CD14-positive monocyte (primary cell): ENCODE data around the gene ALG14. TPM values are rescaled to one million over a fixed set of nuclear protein-coding genes. Genes with fewer than 3 reads are reported as not detected.
"Not testable (repeated sequence)": the region's sequence is repeated elsewhere in the genome, so short reads cannot be mapped to it uniquely, and the experiment has no call there.

Experiments used
- DNase-seq, 3 donors: peaks; one replicate each; pipeline ENCODE4 v3.0.0-alpha.2; 2011 to 2022
- H2AFZ ChIP-seq: 2 replicates; pipeline ENCODE4 v1.6.0; 2012; ENCODE audit warnings: mild to moderate bottlenecking, low read depth, low read length, inconsistent platforms; ENCODE audit not compliant: insufficient read depth, poor library complexity, severe bottlenecking
- H3K27ac ChIP-seq, 2 donors: 1 replicate in 1 of 2; 2 replicates in 1 of 2; pipeline ENCODE4 v1.5.1; 2012 to 2013; ENCODE audit warnings: low read length in 2 of 2, control low read depth in 1 of 2, inconsistent platforms in 1 of 2, low read depth in 1 of 2, mild to moderate bottlenecking in 1 of 2
- H3K27me3 ChIP-seq, 2 donors: one replicate each; pipeline versions ENCODE4 v1.6.0 to v1.6.1; 2011 to 2013; ENCODE audit warnings: low read length in 2 of 2; ENCODE audit not compliant: control insufficient read depth in 2 of 2, insufficient read depth in 2 of 2
- H3K36me3 ChIP-seq, 2 donors: replicated peaks in 1 of 2; 1 replicate in 1 of 2; 2 replicates in 1 of 2; pipeline versions ENCODE4 v1.5.1 to v1.6.1; 2012 to 2013; ENCODE audit warnings: low read length in 2 of 2, control low read depth in 1 of 2, inconsistent platforms in 1 of 2, mild to moderate bottlenecking in 1 of 2; ENCODE audit not compliant: insufficient read depth in 2 of 2, control insufficient read depth in 1 of 2
- H3K4me1 ChIP-seq, 2 donors: 1 replicate in 1 of 2; 2 replicates in 1 of 2; pipeline versions ENCODE4 v1.5.1 to v1.6.1; 2012 to 2013; ENCODE audit warnings: low read length in 2 of 2, control low read depth in 1 of 2, inconsistent platforms in 1 of 2, mild to moderate bottlenecking in 1 of 2, moderate library complexity in 1 of 2; ENCODE audit not compliant: insufficient read depth in 2 of 2, control insufficient read depth in 1 of 2
- H3K4me2 ChIP-seq: replicated peaks from 2 replicates; pipeline ENCODE3; 2012; ENCODE audit warnings: low read length, moderate library complexity, mild to moderate bottlenecking; ENCODE audit not compliant: poor library complexity, severe bottlenecking; ENCODE audit errors: extremely low read depth
- H3K4me3 ChIP-seq, 3 experiments: fragments of 200-600 bp in 1 of 3; sonication (generic) in 1 of 3; replicated peaks in 1 of 3; 1 replicate in 2 of 3; 2 replicates in 1 of 3; pipeline ENCODE4 v1.5.1; 2011 to 2013; ENCODE audit warnings: low read length in 3 of 3, mild to moderate bottlenecking in 3 of 3, control low read depth in 2 of 3, low read depth in 2 of 3, inconsistent platforms in 1 of 3, moderate library complexity in 1 of 3
- H3K79me2 ChIP-seq: 2 replicates; pipeline ENCODE4 v1.6.0; 2012; ENCODE audit warnings: mild to moderate bottlenecking, control low read depth, inconsistent platforms, low read length, moderate library complexity; ENCODE audit not compliant: insufficient read depth
- H3K9ac ChIP-seq: 2 replicates; pipeline ENCODE4 v1.6.0; 2017; ENCODE audit warnings: low read length, mild to moderate bottlenecking; ENCODE audit not compliant: insufficient read depth, poor library complexity, severe bottlenecking
- H3K9me3 ChIP-seq, 2 donors: replicated peaks in 1 of 2; 1 replicate in 1 of 2; 2 replicates in 1 of 2; pipeline versions ENCODE4 v1.5.1 to v1.6.1; 2012 to 2013; ENCODE audit warnings: low read length in 2 of 2, control low read depth in 1 of 2; ENCODE audit not compliant: control insufficient read depth in 1 of 2, insufficient read depth in 1 of 2
- H4K20me1 ChIP-seq: 2 replicates; pipeline ENCODE4 v1.6.0; 2012; ENCODE audit warnings: mild to moderate bottlenecking, low read length, control low read depth, moderate library complexity; ENCODE audit not compliant: insufficient read depth
- H3K27ac Mint-ChIP-seq, 7 donors: one replicate each; pipeline ENCODE4 v1.8.0; 2020; ENCODE audit warnings: mild to moderate bottlenecking in 7 of 7, mixed read lengths in 7 of 7, moderate library complexity in 6 of 7, inconsistent platforms in 2 of 7
- H3K27me3 Mint-ChIP-seq, 3 donors: one replicate each; pipeline ENCODE4 v1.8.0; 2021 to 2022; ENCODE audit warnings: low read depth in 3 of 3, mild to moderate bottlenecking in 3 of 3, mixed read lengths in 3 of 3, moderate library complexity in 3 of 3, inconsistent platforms in 1 of 3
- H3K36me3 Mint-ChIP-seq, 2 donors: one replicate each; pipeline ENCODE4 v1.8.0; 2020; ENCODE audit warnings: mixed read lengths in 2 of 2, inconsistent platforms in 1 of 2, mild to moderate bottlenecking in 1 of 2
- H3K4me1 Mint-ChIP-seq: one replicate; pipeline ENCODE4 v1.8.0; 2020; ENCODE audit warnings: mild to moderate bottlenecking, mixed read lengths
- H3K4me3 Mint-ChIP-seq, 2 donors: one replicate each; pipeline ENCODE4 v1.8.0; 2020; ENCODE audit warnings: mild to moderate bottlenecking in 2 of 2, mixed read lengths in 2 of 2, moderate library complexity in 1 of 2
- H3K9me3 Mint-ChIP-seq, 7 donors: one replicate each; pipeline ENCODE4 v1.8.0; 2020 to 2022; ENCODE audit warnings: mixed read lengths in 7 of 7, mild to moderate bottlenecking in 6 of 7, moderate library complexity in 6 of 7, inconsistent platforms in 2 of 7
- CTCF ChIP-seq: fragments of 200-600 bp; IDR thresholded peaks from one replicate; pipeline ENCODE4 v1.8.0; 2022; ENCODE audit warnings: antibody characterized with exemption, mild to moderate bottlenecking
- WGBS: methylation state at CpG from one replicate; pipeline ENCODE4 v1.1.5; 2013; ENCODE audit warnings: missing lambda C conversion rate; ENCODE audit not compliant: insufficient coverage; 5-methylcytosine and 5-hydroxymethylcytosine counted together
- intact Hi-C, 2 donors: fragments of 100-400 bp; cut with micrococcal nuclease; formaldehyde crosslinking; loops; one replicate each; pipeline versions ENCODE4 v1.15.0 to v1.15.1; 2023
- polyA plus RNA-seq, 3 donors: library from polyadenylated mRNA; depleted of rRNA in 1 of 3; unstranded in 2 of 3; stranded (reverse) in 1 of 3; fragments of 300-500 nt in 2 of 3; fragments of >200 nt in 1 of 3; fragmentation: Illumina TruSeq in 2 of 3; gene quantifications; 1 replicate in 2 of 3; 2 replicates in 1 of 3; pipeline ENCODE4 v1.2.3, GENCODE V29; 2012 to 2021

ALG14 gene
- polyA plus RNA-seq, 3 donors = 0.27 to 5.5 (median 4.4) TPM

GRCh38 chr1:94998748-94999147 is 74.0 kb downstream of the ALG14 start:
- H3K9me3 ChIP-seq = no peaks in the 10 kb centered on the region
- no CpG with 5 or more reads among the region's 2 CpGs for WGBS
- no peaks in the 10 kb centered on the region for H4K20me1 ChIP-seq
- H3K27ac Mint-ChIP-seq = no peak overlapping the region
- H3K4me3 Mint-ChIP-seq = no peak overlapping the region
- no peak for DNase-seq
- H3K36me3 Mint-ChIP-seq = peaks cover 0 to 3% of the 10 kb centered on the region in 2 donors
- no peaks in the 10 kb centered on the region for H3K4me1 Mint-ChIP-seq
- H3K9ac ChIP-seq = no peak overlapping the region
- no peaks in the 10 kb centered on the region for H3K27me3 Mint-ChIP-seq
- no peak overlapping the region for H3K4me3 ChIP-seq
- H3K4me1 ChIP-seq = no peaks in the 10 kb centered on the region
- no peaks in the 10 kb centered on the region for H3K79me2 ChIP-seq
- H3K4me2 ChIP-seq = no peak overlapping the region
- no peak overlapping the region for H2AFZ ChIP-seq
- H3K9me3 Mint-ChIP-seq = no peaks in the 10 kb centered on the region
- no peaks in the 10 kb centered on the region for H3K36me3 ChIP-seq
- H3K27me3 ChIP-seq = no peaks in the 10 kb centered on the region
- TF ChIP-seq CTCF = no peak
- intact Hi-C loops = no loop called here
- no peak overlapping the region for H3K27ac ChIP-seq

GRCh38 chr1:94998114-94998513 is 74.6 kb downstream of the ALG14 start:
- no peak for TF ChIP-seq CTCF
- Histone ChIP-seq H3K4me1 (no peaks in the 10 kb centered on the region), H3K79me2 (no peaks in the 10 kb centered on the region), H3K36me3 (no peaks in the 10 kb centered on the region), H4K20me1 (no peaks in the 10 kb centered on the region), H3K27ac (no peak overlapping the region), H3K4me2 (no peak overlapping the region), H2AFZ (no peak overlapping the region), H3K9ac (no peak overlapping the region), H3K9me3 (no peaks in the 10 kb centered on the region), H3K4me3 (no peak overlapping the region), H3K27me3 (no peaks in the 10 kb centered on the region)
- H3K27ac Mint-ChIP-seq = no peak overlapping the region
- no peaks in the 10 kb centered on the region for H3K9me3 Mint-ChIP-seq
- no peaks in the 10 kb centered on the region for H3K4me1 Mint-ChIP-seq
- H3K4me3 Mint-ChIP-seq = no peak overlapping the region
- 100% methylated on average over 3 of the region's 3 CpGs for WGBS
- H3K27me3 Mint-ChIP-seq = no peaks in the 10 kb centered on the region
- no peak for DNase-seq
- intact Hi-C loops = no loop called here
- H3K36me3 Mint-ChIP-seq = peaks cover 0 to 3% of the 10 kb centered on the region in 2 donors

- H3K9ac ChIP-seq, H3K36me3 ChIP-seq, DNase-seq, H3K4me3 Mint-ChIP-seq, H3K79me2 ChIP-seq, H3K27me3 Mint-ChIP-seq, H3K4me1 ChIP-seq, H3K27me3 ChIP-seq, H3K36me3 Mint-ChIP-seq, H4K20me1 ChIP-seq, H3K4me2 ChIP-seq, H3K27ac ChIP-seq, H3K9me3 Mint-ChIP-seq, H3K9me3 ChIP-seq, H3K4me1 Mint-ChIP-seq, intact Hi-C loops, H3K4me3 ChIP-seq, H2AFZ ChIP-seq, H3K27ac Mint-ChIP-seq: not testable (repeated sequence)
- WGBS = 83% methylated on average over 2 of the region's 6 CpGs
Observed at GRCh38 chr1:94995536-94995935, 77.2 kb downstream of the ALG14 start.
